ENCODE results near the gene GP9. TPM values are rescaled to one million over a fixed set of nuclear protein-coding genes. Genes with fewer than 3 reads are reported as not detected.

The GP9 gene
- total RNA-seq, 6 donors from 2014 or later: 0.47 to 12.0 (median 4.3) TPM; not detected in 1

- TF ChIP-seq POLR2AphosphoS5 (IDR thresholded peaks at IDR 0.05): no peak
- no peak overlapping the region for H3K4me3 ChIP-seq
- DNase-seq (no peak), ATAC-seq (ENCODE audit: low FRiP score in 2 of 2) (no peak)
- no peaks in the 10 kb centered on the region for H3K27me3 ChIP-seq
- peak overlapping the region in 3 of 4 donors; percentile 76 to 88 (median 79) for H3K27ac ChIP-seq
- H3K4me1 ChIP-seq: peaks cover 57 to 75% (median 69%) of the 10 kb centered on the region in 4 donors
- WGBS, 2 donors: 87 to 90% methylated on average over 3 of the region's 3 CpGs
- no peaks in the 10 kb centered on the region for H3K9me3 ChIP-seq
- no peaks in the 10 kb centered on the region for H3K36me3 ChIP-seq
These were observed 41.3 kb upstream of the GP9 start for GRCh38 chr3:129019266-129019665.

- peaks cover 43 to 71% (median 60%) of the 10 kb centered on the region in 4 donors for H3K4me1 ChIP-seq
- H3K27ac ChIP-seq: peak overlapping the region; percentile 33 to 76 (median 64)
- no peaks in the 10 kb centered on the region for H3K27me3 ChIP-seq
- no peak for TF ChIP-seq CTCF (IDR thresholded peaks at IDR 0.05)
- no peak for TF ChIP-seq POLR2A (IDR thresholded peaks at IDR 0.05)
- no peak for TF ChIP-seq EP300 (IDR thresholded peaks at IDR 0.05)
- no peak for TF ChIP-seq POLR2AphosphoS5 (IDR thresholded peaks at IDR 0.05)
- no peaks in the 10 kb centered on the region for H3K9me3 ChIP-seq
- 82 to 100% methylated on average over 1 to 5 of the region's 5 CpGs for WGBS, 2 donors
- DNase-seq: no peak
- ATAC-seq (ENCODE audit: low FRiP score in 2 of 2): no peak
- H3K36me3 ChIP-seq: no peaks in the 10 kb centered on the region
- H3K4me3 ChIP-seq: no peak overlapping the region
These were observed 39.9 kb upstream of the GP9 start for GRCh38 chr3:129020691-129021090.

- no peak overlapping the region for H3K4me3 ChIP-seq
- ATAC-seq (ENCODE audit: low FRiP score in 2 of 2): peak in 1 of 2 donors; percentile 7
- TF ChIP-seq POLR2AphosphoS5 (IDR thresholded peaks at IDR 0.05) (no peak), CTCF (IDR thresholded peaks at IDR 0.05) (no peak), EP300 (IDR thresholded peaks at IDR 0.05) (no peak), POLR2A (IDR thresholded peaks at IDR 0.05) (no peak)
- 73 to 77% methylated on average over 6 of the region's 6 CpGs for WGBS, 2 donors
- H3K27ac ChIP-seq: peak overlapping the region; percentile 33 to 76 (median 64)
- no peaks in the 10 kb centered on the region for H3K27me3 ChIP-seq
- H3K9me3 ChIP-seq: no peaks in the 10 kb centered on the region
- H3K36me3 ChIP-seq: no peaks in the 10 kb centered on the region
- DNase-seq: no peak
- H3K4me1 ChIP-seq: peaks cover 41 to 71% (median 59%) of the 10 kb centered on the region in 4 donors
These were observed 39.4 kb upstream of the GP9 start for GRCh38 chr3:129021140-129021551.

- Histone ChIP-seq H3K27ac (peak overlapping the region; percentile 70 to 80 (median 74)), H3K4me1 (peaks cover 38 to 70% (median 59%) of the 10 kb centered on the region in 4 donors), H3K4me3 (no peak overlapping the region), H3K27me3 (no peaks in the 10 kb centered on the region), H3K36me3 (no peaks in the 10 kb centered on the region), H3K9me3 (no peaks in the 10 kb centered on the region)
- WGBS, 2 donors: 53 to 57% methylated on average over 12 to 15 of the region's 15 CpGs
- ATAC-seq (ENCODE audit: low FRiP score in 2 of 2): peak; percentile 68 to 78
- peak; percentile 62 to 78 for DNase-seq
- TF ChIP-seq EP300 (IDR thresholded peaks at IDR 0.05) (peak in 2 of 4 donors; percentile 21 to 68), POLR2AphosphoS5 (IDR thresholded peaks at IDR 0.05) (peak; percentile 85 to 96), CTCF (IDR thresholded peaks at IDR 0.05) (no peak), POLR2A (IDR thresholded peaks at IDR 0.05) (no peak)
These were observed 38.2 kb upstream of the GP9 start for GRCh38 chr3:129022114-129023007.

- no peaks in the 10 kb centered on the region for H3K36me3 ChIP-seq
- peaks cover 34 to 67% (median 56%) of the 10 kb centered on the region in 4 donors for H3K4me1 ChIP-seq
- WGBS, 2 donors: 76 to 95% methylated on average over 1 of the region's 1 CpG
- ATAC-seq (ENCODE audit: low FRiP score in 2 of 2) (no peak), DNase-seq (no peak)
- peak overlapping the region; percentile 70 to 80 (median 74) for H3K27ac ChIP-seq
- H3K9me3 ChIP-seq: no peaks in the 10 kb centered on the region
- H3K27me3 ChIP-seq: no peaks in the 10 kb centered on the region
- H3K4me3 ChIP-seq: no peak overlapping the region
- TF ChIP-seq POLR2AphosphoS5 (IDR thresholded peaks at IDR 0.05) (no peak), EP300 (IDR thresholded peaks at IDR 0.05) (no peak), POLR2A (IDR thresholded peaks at IDR 0.05) (no peak), CTCF (IDR thresholded peaks at IDR 0.05) (no peak)
These were observed 37.6 kb upstream of the GP9 start for GRCh38 chr3:129023008-129023358.
